Mesenchymal stem cell (in vitro differentiated cells and primary cell): ENCODE measurements around the gene SETD5.

Experiments
- DNase-seq: peaks from one replicate; pipeline ENCODE4 v3.0.0-alpha.2; 2013
- H2AFZ ChIP-seq: one replicate; pipeline ENCODE4 v1.6.1; 2013; ENCODE audit warnings: low read depth, mild to moderate bottlenecking, control low read depth, inconsistent platforms, low read length, moderate library complexity
- H2AK5ac ChIP-seq: 2 replicates; pipeline ENCODE4 v1.6.1; 2013; ENCODE audit warnings: low read length, moderate library complexity, mild to moderate bottlenecking, inconsistent platforms; ENCODE audit not compliant: severe bottlenecking
- H2BK120ac ChIP-seq: one replicate; pipeline ENCODE4 v1.6.1; 2013; ENCODE audit warnings: low read depth, mild to moderate bottlenecking, inconsistent platforms, low read length, moderate library complexity
- H2BK12ac ChIP-seq, 2 experiments: one replicate each; pipeline ENCODE4 v1.6.1; 2013; ENCODE audit warnings: inconsistent platforms in 2 of 2, low read length in 2 of 2, mild to moderate bottlenecking in 2 of 2, moderate library complexity in 2 of 2, control low read depth in 1 of 2
- H2BK15ac ChIP-seq: one replicate; pipeline ENCODE4 v1.6.1; 2013; ENCODE audit warnings: mild to moderate bottlenecking, low read depth, inconsistent platforms; ENCODE audit not compliant: poor library complexity, severe bottlenecking
- H2BK5ac ChIP-seq: 2 replicates; pipeline ENCODE4 v1.6.1; 2013; ENCODE audit warnings: low read depth, mild to moderate bottlenecking, low read length, control low read depth, inconsistent platforms; ENCODE audit not compliant: poor library complexity, severe bottlenecking
- H3K14ac ChIP-seq, 2 experiments: one replicate each; pipeline ENCODE4 v1.6.1; 2013; ENCODE audit warnings: inconsistent platforms in 2 of 2, low read length in 2 of 2, control low read depth in 1 of 2, mild to moderate bottlenecking in 1 of 2, moderate library complexity in 1 of 2
- H3K18ac ChIP-seq, 2 experiments: one replicate each; pipeline ENCODE4 v1.6.1; 2013; ENCODE audit warnings: inconsistent platforms in 2 of 2, low read length in 2 of 2, control low read depth in 1 of 2, low read depth in 1 of 2, mild to moderate bottlenecking in 1 of 2
- H3K23ac ChIP-seq, 2 experiments: one replicate each; pipeline ENCODE4 v1.6.1; 2013; ENCODE audit warnings: inconsistent platforms in 2 of 2, low read length in 2 of 2, mild to moderate bottlenecking in 2 of 2, moderate library complexity in 2 of 2, control low read depth in 1 of 2
- H3K27ac ChIP-seq: 2 replicates; pipeline ENCODE4 v1.5.1; 2013; ENCODE audit warnings: mild to moderate bottlenecking, moderate library complexity, low read length, control low read depth, inconsistent platforms; ENCODE audit not compliant: poor library complexity, severe bottlenecking
- H3K27me3 ChIP-seq, 2 experiments: 2 replicates each; pipeline versions ENCODE4 v1.6.1 to v1.7.0; 2013; ENCODE audit warnings: low read length in 2 of 2, mild to moderate bottlenecking in 2 of 2, moderate library complexity in 2 of 2, control low read depth in 1 of 2, inconsistent platforms in 1 of 2; ENCODE audit not compliant: control insufficient read depth in 1 of 2, insufficient read depth in 1 of 2
- H3K36me3 ChIP-seq, 2 experiments: 2 replicates each; pipeline versions ENCODE4 v1.6.1 to v1.7.0; 2013; ENCODE audit warnings: low read length in 2 of 2, control low read depth in 1 of 2, inconsistent platforms in 1 of 2, low read depth in 1 of 2, mild to moderate bottlenecking in 1 of 2; ENCODE audit not compliant: insufficient read depth in 2 of 2, control insufficient read depth in 1 of 2
- H3K4ac ChIP-seq, 2 experiments: one replicate each; pipeline ENCODE4 v1.6.1; 2013; ENCODE audit warnings: inconsistent platforms in 2 of 2, low read length in 2 of 2, mild to moderate bottlenecking in 2 of 2, moderate library complexity in 2 of 2, control low read depth in 1 of 2, low read depth in 1 of 2
- H3K4me1 ChIP-seq: 2 replicates; pipeline ENCODE4 v1.6.1; 2013; ENCODE audit warnings: low read depth, low read length, control low read depth; ENCODE audit not compliant: control insufficient read depth, insufficient read depth
- H3K4me2 ChIP-seq: 2 replicates; pipeline ENCODE4 v1.6.1; 2013; ENCODE audit warnings: low read length, mild to moderate bottlenecking, inconsistent platforms; ENCODE audit not compliant: poor library complexity, severe bottlenecking
- H3K4me3 ChIP-seq, 2 experiments: 2 replicates each; pipeline versions ENCODE4 v1.5.1 to v1.7.0; 2013; ENCODE audit warnings: low read length in 2 of 2, mild to moderate bottlenecking in 2 of 2, control low read depth in 1 of 2, low read depth in 1 of 2; ENCODE audit not compliant: insufficient read depth in 1 of 2
- H3K79me1 ChIP-seq: replicated peaks from 2 replicates; pipeline ENCODE4 v1.6.1; 2013; ENCODE audit warnings: mild to moderate bottlenecking, control low read depth, low read length, inconsistent platforms; ENCODE audit not compliant: poor library complexity, severe bottlenecking
- H3K9ac ChIP-seq: 2 replicates; pipeline ENCODE4 v1.7.0; 2013; ENCODE audit warnings: mild to moderate bottlenecking, low read length, moderate library complexity
- H3K9me3 ChIP-seq: 2 replicates; pipeline ENCODE4 v1.7.0; 2013; ENCODE audit warnings: mild to moderate bottlenecking, low read length; ENCODE audit not compliant: control insufficient read depth
- H4K8ac ChIP-seq: one replicate; pipeline ENCODE4 v1.6.1; 2013; ENCODE audit warnings: inconsistent platforms, mild to moderate bottlenecking, low read length, moderate library complexity
- H4K91ac ChIP-seq: one replicate; pipeline ENCODE4 v1.6.1; 2013; ENCODE audit warnings: mild to moderate bottlenecking, low read length, inconsistent platforms
- WGBS: methylation state at CpG from one replicate; pipeline ENCODE4 v1.1.7; 2013; ENCODE audit warnings: mixed read lengths; 5-methylcytosine and 5-hydroxymethylcytosine counted together

SETD5 gene

GRCh38 chr3:9499455-9500107 is 102.2 kb downstream of the SETD5 start:
- no peak overlapping the region for H2BK5ac ChIP-seq
- no peak overlapping the region for H3K23ac ChIP-seq
- peak overlapping the region; percentile 3 for H3K4me2 ChIP-seq
- no peak overlapping the region for H3K4ac ChIP-seq
- H4K91ac ChIP-seq = no peak overlapping the region
- peak overlapping the region; percentile 37 for H3K9ac ChIP-seq
- H3K27me3 ChIP-seq = peaks cover 22 to 32% of the 10 kb centered on the region in 2 experiments
- no peak for DNase-seq
- H3K27ac ChIP-seq = no peak overlapping the region
- H3K14ac ChIP-seq = no peak overlapping the region
- peak overlapping the region; percentile 73 for H2AFZ ChIP-seq
- no peak overlapping the region for H2BK12ac ChIP-seq
- H3K9me3 ChIP-seq = no peaks in the 10 kb centered on the region
- H2BK120ac ChIP-seq = no peak overlapping the region
- no peaks in the 10 kb centered on the region for H3K36me3 ChIP-seq
- H4K8ac ChIP-seq = no peak overlapping the region
- H3K79me1 ChIP-seq = no peaks in the 10 kb centered on the region
- peak overlapping the region; percentile 20 to 67 for H3K4me3 ChIP-seq
- no peak overlapping the region for H2BK15ac ChIP-seq
- H3K18ac ChIP-seq = no peak overlapping the region
- H2AK5ac ChIP-seq = no peak overlapping the region
- 38% methylated on average over 19 of the region's 19 CpGs for WGBS
- H3K4me1 ChIP-seq = peaks cover 20% of the 10 kb centered on the region

GRCh38 chr3:9500108-9501050 is 103.0 kb downstream of the SETD5 start:
- peak overlapping the region; percentile 73 for H2AFZ ChIP-seq
- no peaks in the 10 kb centered on the region for H3K9me3 ChIP-seq
- no peak overlapping the region for H2AK5ac ChIP-seq
- H3K4me2 ChIP-seq = peak overlapping the region; percentile 3
- H4K8ac ChIP-seq = no peak overlapping the region
- peaks cover 22 to 32% of the 10 kb centered on the region in 2 experiments for H3K27me3 ChIP-seq
- H3K9ac ChIP-seq = peak overlapping the region; percentile 37
- H3K18ac ChIP-seq = no peak overlapping the region
- no peak overlapping the region for H3K14ac ChIP-seq
- H3K36me3 ChIP-seq = no peaks in the 10 kb centered on the region
- no peak overlapping the region for H3K4ac ChIP-seq
- no peak overlapping the region for H2BK120ac ChIP-seq
- H3K79me1 ChIP-seq = no peaks in the 10 kb centered on the region
- H2BK15ac ChIP-seq = no peak overlapping the region
- H3K4me3 ChIP-seq = peak overlapping the region; percentile 20 to 67
- H3K23ac ChIP-seq = no peak overlapping the region
- H2BK5ac ChIP-seq = no peak overlapping the region
- H3K27ac ChIP-seq = no peak overlapping the region
- no peak overlapping the region for H2BK12ac ChIP-seq
- H3K4me1 ChIP-seq = peaks cover 20% of the 10 kb centered on the region
- no peak overlapping the region for H4K91ac ChIP-seq
- peak; percentile 71 for DNase-seq
- WGBS = 9% methylated on average over 31 of the region's 39 CpGs

DNA sequence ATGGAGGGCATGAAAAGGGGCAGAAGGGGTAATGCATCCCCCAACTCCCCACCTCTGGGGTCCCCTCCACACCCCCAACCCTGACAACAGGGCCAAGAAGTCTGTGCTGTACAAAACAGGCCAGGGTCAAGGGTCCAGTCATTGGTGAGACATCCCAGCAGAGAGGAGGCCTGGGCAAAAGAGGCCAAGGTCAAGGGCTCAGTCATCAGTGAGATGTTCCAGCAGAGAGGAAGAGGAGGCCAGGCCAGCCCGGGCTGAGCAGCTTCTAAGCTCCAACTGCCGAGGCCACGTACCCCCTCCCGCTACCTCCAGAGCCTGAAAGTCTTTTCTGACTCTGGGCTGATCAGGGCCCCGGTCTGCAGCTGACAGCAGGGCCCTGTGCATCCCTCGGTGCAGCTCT is 103.8 kb downstream of the SETD5 start:
- Histone ChIP-seq H2AFZ (no peak overlapping the region), H3K4me2 (no peak overlapping the region), H3K36me3 (no peaks in the 10 kb centered on the region), H2BK15ac (no peak overlapping the region), H3K9me3 (no peaks in the 10 kb centered on the region), H3K27ac (no peak overlapping the region), H3K14ac (no peak overlapping the region), H2AK5ac (no peak overlapping the region), H2BK120ac (no peak overlapping the region), H3K27me3 (peaks cover 26 to 32% of the 10 kb centered on the region in 2 experiments), H3K9ac (no peak overlapping the region), H3K4ac (no peak overlapping the region), H3K79me1 (no peaks in the 10 kb centered on the region), H3K4me3 (no peak overlapping the region), H4K8ac (no peak overlapping the region), H2BK5ac (no peak overlapping the region), H2BK12ac (no peak overlapping the region), H3K18ac (no peak overlapping the region), H4K91ac (no peak overlapping the region), H3K4me1 (peaks cover 20% of the 10 kb centered on the region), H3K23ac (no peak overlapping the region)
- 36% methylated on average over 6 of the region's 6 CpGs for WGBS
- peak; percentile 37 for DNase-seq

GRCh38 chr3:9503283-9503682 is 105.9 kb downstream of the SETD5 start:
- Histone ChIP-seq H3K79me1 (no peaks in the 10 kb centered on the region), H3K4me3 (no peak overlapping the region), H3K9ac (no peak overlapping the region), H3K4ac (no peak overlapping the region), H2BK15ac (no peak overlapping the region), H2BK120ac (no peak overlapping the region), H2AFZ (no peak overlapping the region), H3K36me3 (no peaks in the 10 kb centered on the region), H3K23ac (no peak overlapping the region), H4K91ac (no peak overlapping the region), H3K27ac (no peak overlapping the region), H2AK5ac (no peak overlapping the region), H2BK12ac (no peak overlapping the region), H3K4me2 (no peak overlapping the region), H3K14ac (no peak overlapping the region), H2BK5ac (no peak overlapping the region), H3K4me1 (peaks cover 19% of the 10 kb centered on the region), H4K8ac (no peak overlapping the region), H3K9me3 (no peaks in the 10 kb centered on the region), H3K18ac (no peak overlapping the region), H3K27me3 (peaks cover 42 to 47% of the 10 kb centered on the region in 2 experiments)
- 0% methylated on average over 4 of the region's 4 CpGs for WGBS
- DNase-seq = peak; percentile 69
